Endothelial cell (in vitro differentiated cells): ENCODE results near the gene UBE2L6. TPM values are rescaled to one million over a fixed set of nuclear protein-coding genes. Genes with fewer than 3 reads are reported as not detected.

Source experiments
- DNase-seq: peaks from one replicate; pipeline ENCODE4 v3.0.0; 2021; ENCODE audit warnings: low spot score
- H3K27ac Mint-ChIP-seq: one replicate; pipeline ENCODE4 v1.8.0; 2021; ENCODE audit warnings: mixed read lengths, inconsistent platforms; ENCODE audit not compliant: unreplicated experiment
- H3K27me3 Mint-ChIP-seq: one replicate; pipeline ENCODE4 v1.8.0; 2021; ENCODE audit warnings: mild to moderate bottlenecking, moderate library complexity, mixed read lengths, inconsistent platforms; ENCODE audit not compliant: unreplicated experiment
- H3K36me3 Mint-ChIP-seq: one replicate; pipeline ENCODE4 v1.8.0; 2021; ENCODE audit warnings: mild to moderate bottlenecking, low read depth, mixed read lengths, inconsistent platforms; ENCODE audit not compliant: unreplicated experiment
- H3K4me1 Mint-ChIP-seq: one replicate; pipeline ENCODE4 v1.8.0; 2021; ENCODE audit warnings: mild to moderate bottlenecking, mixed read lengths, inconsistent platforms; ENCODE audit not compliant: unreplicated experiment
- H3K4me3 Mint-ChIP-seq: one replicate; pipeline ENCODE4 v1.8.0; 2021; ENCODE audit warnings: mild to moderate bottlenecking, mixed read lengths, inconsistent platforms; ENCODE audit not compliant: unreplicated experiment
- H3K9me3 Mint-ChIP-seq: one replicate; pipeline ENCODE4 v1.8.0; 2021; ENCODE audit warnings: mixed read lengths, inconsistent platforms; ENCODE audit not compliant: unreplicated experiment
- total RNA-seq: library from RNA; stranded (reverse); fragmentation: NEBNext Ultra II Directional; extraction: Animal tissue kit (Norgen Biotek cat#: 25700); gene quantifications from one replicate; pipeline ENCODE4 v1.2.1, GENCODE V29; 2021; ENCODE audit not compliant: unreplicated experiment
- TF ChIP-seq, protein P1 (sequence below): fragments of 200-600 bp; sonication (generic); IDR thresholded peaks from one replicate; pipeline ENCODE4 v1.5.0; 2021; ENCODE audit warnings: antibody characterized with exemption; ENCODE audit not compliant: unreplicated experiment

The UBE2L6 gene
- total RNA-seq, 1 donor from 2014 or later: 56.2 TPM

- Mint-ChIP-seq H3K36me3 (no peaks in the 10 kb centered on the region), H3K4me1 (peaks cover 38% of the 10 kb centered on the region), H3K4me3 (peak overlapping the region; percentile 94), H3K9me3 (no peaks in the 10 kb centered on the region), H3K27ac (peak overlapping the region; percentile 67), H3K27me3 (peaks cover 6% of the 10 kb centered on the region)
- no peak for DNase-seq
- TF ChIP-seq, protein P1, sequence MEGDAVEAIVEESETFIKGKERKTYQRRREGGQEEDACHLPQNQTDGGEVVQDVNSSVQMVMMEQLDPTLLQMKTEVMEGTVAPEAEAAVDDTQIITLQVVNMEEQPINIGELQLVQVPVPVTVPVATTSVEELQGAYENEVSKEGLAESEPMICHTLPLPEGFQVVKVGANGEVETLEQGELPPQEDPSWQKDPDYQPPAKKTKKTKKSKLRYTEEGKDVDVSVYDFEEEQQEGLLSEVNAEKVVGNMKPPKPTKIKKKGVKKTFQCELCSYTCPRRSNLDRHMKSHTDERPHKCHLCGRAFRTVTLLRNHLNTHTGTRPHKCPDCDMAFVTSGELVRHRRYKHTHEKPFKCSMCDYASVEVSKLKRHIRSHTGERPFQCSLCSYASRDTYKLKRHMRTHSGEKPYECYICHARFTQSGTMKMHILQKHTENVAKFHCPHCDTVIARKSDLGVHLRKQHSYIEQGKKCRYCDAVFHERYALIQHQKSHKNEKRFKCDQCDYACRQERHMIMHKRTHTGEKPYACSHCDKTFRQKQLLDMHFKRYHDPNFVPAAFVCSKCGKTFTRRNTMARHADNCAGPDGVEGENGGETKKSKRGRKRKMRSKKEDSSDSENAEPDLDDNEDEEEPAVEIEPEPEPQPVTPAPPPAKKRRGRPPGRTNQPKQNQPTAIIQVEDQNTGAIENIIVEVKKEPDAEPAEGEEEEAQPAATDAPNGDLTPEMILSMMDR: peak; percentile 84
Observed at GRCh38 chr11:57568330-57568766, 876 bp upstream of the UBE2L6 start.

DNA sequence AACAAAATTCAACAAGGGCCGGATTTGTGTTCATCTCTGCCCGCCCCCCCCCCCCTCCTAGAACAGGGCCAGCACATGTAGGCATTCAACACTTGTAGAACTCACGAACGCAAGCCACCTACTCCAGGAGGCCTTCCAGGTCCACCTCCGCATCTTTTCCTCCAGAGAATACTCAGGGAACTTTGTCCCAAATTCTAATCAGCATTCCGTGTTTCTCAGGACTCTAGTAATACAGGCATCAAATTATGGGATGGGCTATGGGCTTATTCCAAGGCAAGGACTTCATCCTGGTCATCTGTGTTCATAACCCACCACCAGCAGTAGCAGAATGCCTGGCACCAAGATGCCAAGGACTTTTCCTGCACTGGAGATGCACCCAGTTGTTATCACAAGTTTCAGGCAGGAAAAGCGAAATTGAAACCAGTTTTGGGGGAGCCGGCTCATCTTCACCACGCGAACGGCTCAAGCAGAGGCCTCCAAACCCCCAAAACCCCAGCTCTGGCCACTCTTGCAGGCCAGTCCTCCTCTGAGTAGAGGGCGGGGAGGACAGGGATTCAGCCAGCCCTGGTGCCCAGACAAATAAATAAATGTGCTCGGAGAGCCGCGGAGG is 462 bp downstream of the UBE2L6 start:
- DNase-seq: no peak
- no peaks in the 10 kb centered on the region for H3K36me3 Mint-ChIP-seq
- no peak overlapping the region for H3K27ac Mint-ChIP-seq
- peak overlapping the region; percentile 90 for H3K4me3 Mint-ChIP-seq
- H3K4me1 Mint-ChIP-seq: peaks cover 36% of the 10 kb centered on the region
- TF ChIP-seq, protein P1: no peak
- H3K27me3 Mint-ChIP-seq: peaks cover 6% of the 10 kb centered on the region
- H3K9me3 Mint-ChIP-seq: no peaks in the 10 kb centered on the region

GRCh38 chr11:57566005-57566904 is 1.2 kb downstream of the UBE2L6 start:
- DNase-seq: no peak
- Mint-ChIP-seq H3K27me3 (peaks cover 6% of the 10 kb centered on the region), H3K9me3 (no peaks in the 10 kb centered on the region), H3K4me3 (peak overlapping the region; percentile 90), H3K36me3 (peaks cover 1% of the 10 kb centered on the region), H3K4me1 (peaks cover 30% of the 10 kb centered on the region), H3K27ac (peak overlapping the region; percentile 48)
- TF ChIP-seq, protein P1: no peak

- H3K27me3 Mint-ChIP-seq: peaks cover 3% of the 10 kb centered on the region
Observed at GRCh38 chr11:57562596-57562995, 4.9 kb downstream of the UBE2L6 start.

More at GRCh38 chr11:57562596-57562995, 4.9 kb downstream of the UBE2L6 start:
- no peak for DNase-seq
- Mint-ChIP-seq H3K4me3 (no peak overlapping the region), H3K36me3 (peaks cover 9% of the 10 kb centered on the region), H3K4me1 (peaks cover 16% of the 10 kb centered on the region), H3K9me3 (no peaks in the 10 kb centered on the region), H3K27ac (no peak overlapping the region)
- TF ChIP-seq, protein P1: no peak
